K562 (cell line): ENCODE measurements around the gene ASIC1. TPM values are rescaled to one million over a fixed set of nuclear protein-coding genes. Genes with fewer than 3 reads are reported as not detected.

Experiments used
- ATAC-seq: fragments of 200-7000 bp; cut with Tn5 transposase; 3 replicates; pipeline ENCODE4 v1.9.1; 2020; ENCODE audit warnings: moderate library complexity
- BruUV-seq: library from RNA; stranded (reverse); fragments of 400-500 nt; replicated peaks from 2 replicates; lab custom pipeline; 2021; lab: Mats Ljungman, UMichigan
- CTCF ChIA-PET: fragments of 300-600 bp; formaldehyde crosslinking; extraction: SDS; loops from one replicate; lab custom pipeline; 2021; ENCODE audit warnings: low intra/inter-chr PET ratio; lab: Yijun Ruan, JAX
- POLR2A ChIA-PET: fragments of 300-600, 350-650 bp; sonication (Branson Sonifier 250); formaldehyde crosslinking; extraction: SDS; loops from one replicate; lab custom pipeline; 2021; ENCODE audit warnings: antibody characterized with exemption, inconsistent platforms; lab: Yijun Ruan, JAX
- DNase-seq, 4 experiments: peaks; one replicate each; pipeline versions ENCODE4 v3.0.0 to v3.0.0-alpha.2; 2011 to 2018; ENCODE audit warnings: low spot score in 3 of 4, mixed read lengths in 3 of 4; ENCODE audit errors: extremely low read depth in 1 of 4
- FAIRE-seq: peaks from 2 replicates; lab custom pipeline; 2011; peaks lifted over from hg19 to GRCh38; lab: Jason Lieb, UNC
- H2AFZ ChIP-seq: 2 replicates; pipeline ENCODE4 v1.6.0; 2011; ENCODE audit warnings: low read depth, low read length, control low read depth, inconsistent platforms
- H3K27ac ChIP-seq: fragments of 200-600 bp; 3 replicates; pipeline ENCODE4 v1.8.0; 2011; ENCODE audit warnings: low read depth, mild to moderate bottlenecking, control low read depth, inconsistent platforms, low read length, moderate library complexity, mixed read lengths; ENCODE audit errors: extremely low read depth
- H3K27me3 ChIP-seq, 2 experiments: fragments of 300-600 bp in 1 of 2; 2 replicates in 1 of 2; 3 replicates in 1 of 2; pipeline versions ENCODE4 v1.6.0 to v1.8.0; 2011; ENCODE audit warnings: inconsistent platforms in 2 of 2, low read length in 2 of 2, mild to moderate bottlenecking in 1 of 2, mixed read lengths in 1 of 2, moderate library complexity in 1 of 2; ENCODE audit not compliant: control insufficient read depth in 2 of 2, insufficient read depth in 2 of 2
- H3K36me3 ChIP-seq: fragments of 300-600 bp; 3 replicates; pipeline ENCODE4 v1.8.0; 2011; ENCODE audit warnings: mild to moderate bottlenecking, low read length, inconsistent platforms; ENCODE audit not compliant: control insufficient read depth, insufficient read depth
- H3K4me1 ChIP-seq, 2 experiments: fragments of 200-600 bp in 1 of 2; replicated peaks in 1 of 2; 2 replicates in 1 of 2; 3 replicates in 1 of 2; pipeline versions ENCODE4 v1.5.1 to v1.8.0; 2011; ENCODE audit warnings: inconsistent platforms in 2 of 2, low read length in 2 of 2, mild to moderate bottlenecking in 1 of 2, mixed read lengths in 1 of 2, moderate library complexity in 1 of 2; ENCODE audit not compliant: control insufficient read depth in 2 of 2, insufficient read depth in 2 of 2
- H3K4me2 ChIP-seq: 2 replicates; pipeline ENCODE4 v1.6.1; 2011; ENCODE audit warnings: low read length, control low read depth, inconsistent platforms, mixed read lengths; ENCODE audit not compliant: insufficient read depth
- H3K4me3 ChIP-seq: fragments of 200-600 bp; sonication (generic), shearing (Covaris generic); 2 replicates; pipeline ENCODE4 v1.5.1; 2016; ENCODE audit warnings: control low read depth, inconsistent platforms
- H3K79me2 ChIP-seq: fragments of 200-600 bp; 3 replicates; pipeline ENCODE4 v1.8.0; 2011; ENCODE audit warnings: low read length, inconsistent platforms; ENCODE audit not compliant: control insufficient read depth, insufficient read depth
- H3K9ac ChIP-seq, 2 experiments: 2 replicates each; pipeline versions ENCODE4 v1.6.0 to v1.6.1; 2011; ENCODE audit warnings: low read depth in 2 of 2, low read length in 2 of 2, control low read depth in 1 of 2, inconsistent platforms in 1 of 2, mild to moderate bottlenecking in 1 of 2, mixed read lengths in 1 of 2; ENCODE audit not compliant: insufficient read depth in 1 of 2
- H3K9me1 ChIP-seq: one replicate; pipeline ENCODE4 v1.6.0; 2011; ENCODE audit warnings: inconsistent platforms, mild to moderate bottlenecking, low read length, moderate library complexity; ENCODE audit not compliant: control insufficient read depth, insufficient read depth
- H3K9me3 ChIP-seq: replicated peaks from 2 replicates; pipeline ENCODE4 v1.5.1; 2011; ENCODE audit warnings: low read depth, low read length, inconsistent platforms; ENCODE audit not compliant: control insufficient read depth, insufficient read depth
- H4K20me1 ChIP-seq: replicated peaks from 2 replicates; pipeline ENCODE4 v1.6.1; 2011; ENCODE audit warnings: low read length, inconsistent platforms, mixed read lengths; ENCODE audit not compliant: control insufficient read depth, insufficient read depth
- ATF1 ChIP-seq, 2 experiments: fragments of 450-650 bp in 1 of 2; IDR thresholded peaks; 2 replicates each; pipeline ENCODE4 v1.6.1; 2016; ENCODE audit warnings: missing compliant biosample characterization in 1 of 2, missing genetic modification characterization in 1 of 2
- DPF2 ChIP-seq: fragments of 450-650 bp; IDR thresholded peaks from 2 replicates; pipeline ENCODE4 v1.6.1; 2016
- EHMT2 ChIP-seq: fragments of 450-650 bp; IDR thresholded peaks from 2 replicates; pipeline ENCODE4 v1.6.1; 2018; ENCODE audit warnings: antibody characterized with exemption
- NR2C1 ChIP-seq, 2 experiments: fragments of 450-650 bp; IDR thresholded peaks; 2 replicates each; pipeline ENCODE4 v1.6.1; 2017; ENCODE audit warnings: mild to moderate bottlenecking in 2 of 2, antibody characterized with exemption in 1 of 2, inconsistent platforms in 1 of 2, missing compliant biosample characterization in 1 of 2, missing genetic modification characterization in 1 of 2
- PPARD ChIP-seq: fragments of 250-450 bp; sonication (Bioruptor Pico); IDR thresholded peaks from 2 replicates; pipeline ENCODE4 v1.8.0; 2022; ENCODE audit warnings: inconsistent platforms, mild to moderate bottlenecking, moderate library complexity
- RBM34 ChIP-seq: fragments of 200-400 bp; formaldehyde crosslinking; IDR thresholded peaks from 2 replicates; pipeline ENCODE4 v1.6.1; 2018; ENCODE audit warnings: low read length, borderline replicate concordance; ENCODE audit not compliant: insufficient read depth
- SIN3B ChIP-seq: fragments of 450-650 bp; IDR thresholded peaks from 2 replicates; pipeline ENCODE4 v1.6.1; 2017; ENCODE audit warnings: low read depth, mild to moderate bottlenecking, moderate library complexity
- ZNF717 ChIP-seq: fragments of 250-450 bp; sonication (Bioruptor Pico); IDR thresholded peaks from 2 replicates; pipeline ENCODE4 v1.5.0; 2021
- WGBS: fragments of 100-300 bp; shearing (Covaris generic); methylation state at CpG from one replicate; pipeline ENCODE4 v1.1.6; 2016; ENCODE audit warnings: low coverage, mixed read lengths; ENCODE audit not compliant: insufficient coverage; ENCODE audit errors: missing lambda C conversion rate; 5-methylcytosine and 5-hydroxymethylcytosine counted together
- in situ Hi-C: fragments of 300-500 bp; cut with MboI; formaldehyde crosslinking; loops from 4 replicates; pipeline ENCODE4 v1.15.0; 2018; ENCODE audit warnings: inconsistent platforms, mixed read lengths
- intact Hi-C: fragments of 100-400 bp; cut with micrococcal nuclease; formaldehyde crosslinking; loops from 2 replicates; pipeline ENCODE4 v1.14.2; 2022
- polyA plus RNA-seq, 8 experiments: library from polyadenylated mRNA; depleted of rRNA in 4 of 8; stranded (reverse) in 5 of 8; unstranded in 3 of 8; fragments of >200 nt; fragmentation: Nextera tagmentation in 2 of 8; fragmentation: Illumina TruSeq in 1 of 8; extraction: Ambion mirVana in 2 of 8; extraction: Trizol in 1 of 8; gene quantifications; 2 replicates each; pipeline versions ENCODE4 v1.2.1 to v1.2.3, GENCODE V29; 2011 to 2014; ENCODE audit warnings: inconsistent platforms in 1 of 8, missing spikeins in 1 of 8
- total RNA-seq, 7 experiments: library from RNA; depleted of rRNA in 6 of 7; stranded (reverse); fragments of >200 nt in 6 of 7; fragmentation: Illumina TruSeq in 2 of 7; extraction: Trizol in 2 of 7; gene quantifications; 2 replicates each; pipeline versions ENCODE4 v1.2.1 to v1.2.3, GENCODE V29; 2011 to 2021; ENCODE audit warnings: low replicate concordance in 1 of 7
- TF ChIP-seq, protein P1 (sequence below): fragments of 250-450 bp; sonication (Bioruptor Pico); IDR thresholded peaks from 2 replicates; pipeline ENCODE4 v1.4.0; 2020; ENCODE audit warnings: mild to moderate bottlenecking, moderate library complexity, borderline replicate concordance
- TF ChIP-seq, protein P2 (sequence below), 2 experiments: fragments of 450-650 bp in 1 of 2; sonication (generic) in 1 of 2; formaldehyde crosslinking in 1 of 2; IDR thresholded peaks in 1 of 2; conservative IDR thresholded peaks in 1 of 2; 2 replicates each; pipeline versions ENCODE4 v1.6.1 to v1.8.1; 2016 to 2023; ENCODE audit warnings: mild to moderate bottlenecking in 2 of 2, moderate library complexity in 2 of 2, inconsistent platforms in 1 of 2, missing genetic modification reagents in 1 of 2

The ASIC1 gene
- total and polyA plus RNA-seq, 9 of the 15 experiments (the other 6 are each of a cell fraction or from before 2014, with no cell fraction given), result 0.01 to 1.7 (median 0.45) TPM

DNA sequence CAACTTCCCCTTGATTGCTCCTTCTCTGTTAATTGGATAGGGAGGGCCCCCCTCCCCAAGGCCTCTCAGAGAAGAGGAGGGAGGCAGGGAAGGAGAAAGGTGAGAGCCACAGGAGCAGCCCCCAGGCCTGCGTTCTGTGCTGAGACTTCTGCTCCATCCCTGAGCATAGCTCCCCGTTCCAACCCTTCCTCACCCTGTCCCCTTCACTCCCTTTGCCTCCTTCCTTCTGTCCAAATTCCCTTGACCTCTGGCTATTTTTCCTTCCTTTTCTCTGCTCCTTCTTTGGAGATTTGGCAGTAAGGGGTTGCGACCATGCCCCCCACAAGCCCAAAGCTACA is 788 bp upstream of the ASIC1 start:
- peaks cover 28% of the 10 kb centered on the region for H4K20me1 ChIP-seq
- BruUV-seq, result no TSS peak
- no peaks in the 10 kb centered on the region for H3K9me1 ChIP-seq
- no peaks in the 10 kb centered on the region for H3K9me3 ChIP-seq
- DNase-seq (no peak), ATAC-seq (no peak), FAIRE-seq (no peak)
- in situ Hi-C loops, result loop anchor here (5.0 kb wide), 1 partner anchor 279 kb away; no protein-coding TSS in a partner anchor
- POLR2A ChIA-PET, result interaction anchor here (0.5 to 2.4 kb wide), 6 partner anchors 9 to 140 kb away, joined by 3 to 8 read pairs (median 3); no protein-coding TSS in a partner anchor
- H3K27ac ChIP-seq, result no peak overlapping the region
- H3K27me3 ChIP-seq, result peaks cover 17 to 55% of the 10 kb centered on the region in 2 experiments; a peak in 4 of 5 replicates
- H3K9ac ChIP-seq, result no peak overlapping the region; a peak in 1 of 4 replicates
- H3K4me2 ChIP-seq, result peak overlapping the region; percentile 69
- no peak for TF ChIP-seq RBM34
- TF ChIP-seq, protein P1, sequence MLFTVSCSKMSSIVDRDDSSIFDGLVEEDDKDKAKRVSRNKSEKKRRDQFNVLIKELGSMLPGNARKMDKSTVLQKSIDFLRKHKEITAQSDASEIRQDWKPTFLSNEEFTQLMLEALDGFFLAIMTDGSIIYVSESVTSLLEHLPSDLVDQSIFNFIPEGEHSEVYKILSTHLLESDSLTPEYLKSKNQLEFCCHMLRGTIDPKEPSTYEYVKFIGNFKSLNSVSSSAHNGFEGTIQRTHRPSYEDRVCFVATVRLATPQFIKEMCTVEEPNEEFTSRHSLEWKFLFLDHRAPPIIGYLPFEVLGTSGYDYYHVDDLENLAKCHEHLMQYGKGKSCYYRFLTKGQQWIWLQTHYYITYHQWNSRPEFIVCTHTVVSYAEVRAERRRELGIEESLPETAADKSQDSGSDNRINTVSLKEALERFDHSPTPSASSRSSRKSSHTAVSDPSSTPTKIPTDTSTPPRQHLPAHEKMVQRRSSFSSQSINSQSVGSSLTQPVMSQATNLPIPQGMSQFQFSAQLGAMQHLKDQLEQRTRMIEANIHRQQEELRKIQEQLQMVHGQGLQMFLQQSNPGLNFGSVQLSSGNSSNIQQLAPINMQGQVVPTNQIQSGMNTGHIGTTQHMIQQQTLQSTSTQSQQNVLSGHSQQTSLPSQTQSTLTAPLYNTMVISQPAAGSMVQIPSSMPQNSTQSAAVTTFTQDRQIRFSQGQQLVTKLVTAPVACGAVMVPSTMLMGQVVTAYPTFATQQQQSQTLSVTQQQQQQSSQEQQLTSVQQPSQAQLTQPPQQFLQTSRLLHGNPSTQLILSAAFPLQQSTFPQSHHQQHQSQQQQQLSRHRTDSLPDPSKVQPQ (CRISPR knock-in tag), result no peak
- no peak for TF ChIP-seq ZNF717 (CRISPR knock-in tag)
- no peak for TF ChIP-seq SIN3B
- TF ChIP-seq, protein P2, sequence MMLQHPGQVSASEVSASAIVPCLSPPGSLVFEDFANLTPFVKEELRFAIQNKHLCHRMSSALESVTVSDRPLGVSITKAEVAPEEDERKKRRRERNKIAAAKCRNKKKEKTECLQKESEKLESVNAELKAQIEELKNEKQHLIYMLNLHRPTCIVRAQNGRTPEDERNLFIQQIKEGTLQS (IDR thresholded peaks at IDR 0.05), result no peak
- TF ChIP-seq, protein P2 (CRISPR knock-in tag; conservative IDR thresholded peaks at IDR 0.05), result no peak
- no peak for TF ChIP-seq DPF2
- no peak for TF ChIP-seq EHMT2
- no peak for TF ChIP-seq NR2C1 (IDR thresholded peaks at IDR 0.05)
- no peak for TF ChIP-seq NR2C1 (tag; IDR thresholded peaks at IDR 0.05)
- no peak for TF ChIP-seq ATF1 (CRISPR knock-in tag; IDR thresholded peaks at IDR 0.05)
- no peak for TF ChIP-seq ATF1 (tag; IDR thresholded peaks at IDR 0.05)
- TF ChIP-seq PPARD (CRISPR knock-in tag), result no peak
- H2AFZ ChIP-seq, result no peak overlapping the region
- intact Hi-C loops, result loop anchor here (1.0 to 5.0 kb wide), 3 partner anchors 17 to 279 kb away; no protein-coding TSS in a partner anchor
- WGBS, result 0% methylated on average over 2 of the region's 3 CpGs
- CTCF ChIA-PET, result interaction anchor here (0.7 to 3.0 kb wide), 6 partner anchors 14 to 89 kb away, joined by 3 to 33 read pairs (median 4); no protein-coding TSS in a partner anchor
- no peak overlapping the region; the same call in 1 of the 2 replicates for H3K4me3 ChIP-seq
- H3K79me2 ChIP-seq, result no peaks in the 10 kb centered on the region
- H3K4me1 ChIP-seq, result peaks cover 13 to 33% of the 10 kb centered on the region in 2 experiments; a peak in 4 of 5 replicates
- no peaks in the 10 kb centered on the region for H3K36me3 ChIP-seq
